NT2/D1 (cell line): ENCODE measurements around the gene RELL1.

Experiments used
- SUZ12 ChIP-seq: IDR thresholded peaks from 2 replicates; pipeline ENCODE4 v1.6.1; 2011; ENCODE audit not compliant: insufficient read length, insufficient read depth; ENCODE audit errors: extremely low read depth
- ZNF274 ChIP-seq: IDR thresholded peaks from 2 replicates; pipeline ENCODE4 v1.6.1; 2011; ENCODE audit warnings: mild to moderate bottlenecking, low read depth, low read length

DNA sequence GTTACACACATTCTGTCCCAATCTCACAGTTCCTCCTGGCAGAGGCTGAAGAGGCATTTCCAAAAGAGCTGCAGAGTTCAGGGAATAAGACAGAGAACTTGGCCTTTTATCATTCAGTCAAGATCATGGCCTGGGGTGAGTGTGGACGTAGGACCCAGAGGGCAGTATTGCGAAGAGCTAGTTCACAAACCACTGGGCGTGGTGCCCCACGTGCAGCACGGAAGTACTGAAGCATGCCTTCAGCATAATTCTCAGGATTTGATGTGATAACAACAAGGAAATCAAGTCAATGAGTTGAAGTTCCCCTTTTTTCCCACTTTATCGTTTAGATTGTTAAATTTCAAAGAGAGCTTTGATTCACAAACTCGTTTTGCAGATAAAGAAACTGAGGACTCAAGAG lies 117.7 kb downstream of the RELL1 start:
- no peak for TF ChIP-seq ZNF274
- TF ChIP-seq SUZ12: no peak
